GM18868 (cell line): ENCODE measurements around the gene OR2D3.
"Not testable (repeated sequence)": the region's sequence is repeated elsewhere in the genome, so short reads cannot be mapped to it uniquely, and the experiment has no call there.

ENCODE experiments used
- ATAC-seq: cut with Tn5 transposase; IDR thresholded peaks from one replicate; pipeline ENCODE4 v1.9.1; 2021; ENCODE audit warnings: mild to moderate bottlenecking, moderate library complexity; ENCODE audit not compliant: unreplicated experiment

The OR2D3 gene

DNA sequence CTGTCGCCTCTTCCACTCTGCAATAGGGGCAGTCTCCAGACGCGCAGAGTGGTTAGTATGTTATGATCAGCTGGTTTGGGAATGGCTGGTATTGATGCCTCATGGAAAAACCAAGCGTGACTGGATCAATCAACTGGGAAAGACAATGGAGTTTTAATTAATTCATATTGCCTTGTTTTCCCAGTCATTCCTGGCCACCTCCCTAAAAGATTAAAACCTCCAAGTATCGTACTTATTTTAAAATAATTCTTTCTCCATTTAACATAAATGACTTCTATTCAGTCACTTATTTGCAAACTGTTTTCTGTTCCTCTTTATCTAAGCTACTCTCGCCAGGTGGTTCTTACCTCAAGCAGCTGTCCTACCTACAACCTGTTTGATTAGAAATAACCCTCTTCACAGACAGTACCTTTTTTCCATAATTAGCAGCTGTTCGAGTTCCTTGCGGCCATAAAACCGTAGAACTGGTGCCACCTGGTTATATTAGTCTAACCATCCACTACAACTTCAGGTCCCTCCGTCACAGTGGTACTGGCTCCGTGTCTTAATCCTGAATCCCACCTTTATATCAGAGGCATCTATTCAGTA is 6.3 kb downstream of the OR2D3 start:
- peak; percentile 51 for ATAC-seq

DNA sequence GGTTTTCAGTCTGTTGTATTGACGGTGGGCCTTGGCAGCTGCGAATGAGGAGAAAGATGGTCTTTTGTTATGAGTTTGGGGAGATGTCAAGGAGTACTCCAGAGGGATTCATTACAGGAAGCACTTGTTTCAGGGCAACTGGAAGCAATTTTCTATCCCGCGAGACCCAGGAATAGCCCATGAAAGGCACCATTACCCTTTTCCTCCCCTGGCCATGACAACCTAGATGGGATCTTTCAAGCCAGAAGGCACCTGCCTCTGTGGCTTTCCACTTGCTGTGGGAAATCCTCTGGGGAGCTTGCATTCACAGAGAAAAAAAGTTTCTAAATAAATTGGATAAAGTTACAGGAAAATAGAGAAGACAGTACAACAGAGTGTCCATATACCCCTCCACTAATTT is 8.1 kb downstream of the OR2D3 start:
- no peak for ATAC-seq

DNA sequence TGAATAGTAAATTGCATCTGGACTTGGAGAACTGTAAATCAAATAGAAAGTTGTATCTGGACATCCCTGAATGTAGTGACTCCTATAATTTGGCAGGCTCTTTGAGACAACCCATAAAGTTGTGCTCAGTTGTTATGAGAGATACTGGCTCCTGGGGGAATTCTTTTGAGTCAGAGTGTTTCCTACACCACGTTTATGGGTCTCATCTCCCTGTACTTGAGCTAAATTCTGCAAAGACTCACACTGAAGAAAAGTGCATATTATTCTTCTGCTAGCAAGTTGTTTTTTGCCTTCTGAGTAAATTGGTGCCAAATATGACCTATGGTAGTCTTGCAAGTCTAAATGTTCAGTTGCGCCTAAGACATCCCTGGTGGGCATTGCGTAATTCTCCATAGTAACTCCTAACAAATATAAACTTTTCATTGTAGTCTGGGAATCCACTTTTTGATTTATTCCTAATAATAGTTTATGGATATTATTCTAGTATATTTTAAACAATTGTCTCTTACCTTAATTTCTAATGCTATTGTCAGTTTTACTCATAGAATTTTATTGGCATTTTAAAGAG is 10.4 kb downstream of the OR2D3 start:
- ATAC-seq = no peak

DNA sequence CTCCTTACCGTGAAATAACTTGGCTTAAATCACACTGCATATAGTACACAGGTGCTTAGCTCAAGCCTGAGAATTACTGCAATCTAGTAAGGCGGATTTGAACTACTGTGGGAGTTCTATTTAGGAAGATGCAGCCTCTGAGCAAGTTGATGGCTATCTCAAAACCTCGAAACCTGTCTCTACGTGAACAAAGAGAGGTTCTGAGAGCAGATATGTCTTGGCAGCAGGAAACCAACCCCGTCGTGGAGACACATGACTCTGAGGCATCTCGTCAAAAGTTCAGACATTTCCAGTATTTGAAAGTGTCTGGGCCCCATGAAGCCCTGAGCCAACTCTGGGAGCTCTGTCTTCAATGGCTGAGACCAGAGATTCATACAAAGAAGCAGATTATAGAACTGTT is 11.3 kb downstream of the OR2D3 start:
- no peak for ATAC-seq

DNA sequence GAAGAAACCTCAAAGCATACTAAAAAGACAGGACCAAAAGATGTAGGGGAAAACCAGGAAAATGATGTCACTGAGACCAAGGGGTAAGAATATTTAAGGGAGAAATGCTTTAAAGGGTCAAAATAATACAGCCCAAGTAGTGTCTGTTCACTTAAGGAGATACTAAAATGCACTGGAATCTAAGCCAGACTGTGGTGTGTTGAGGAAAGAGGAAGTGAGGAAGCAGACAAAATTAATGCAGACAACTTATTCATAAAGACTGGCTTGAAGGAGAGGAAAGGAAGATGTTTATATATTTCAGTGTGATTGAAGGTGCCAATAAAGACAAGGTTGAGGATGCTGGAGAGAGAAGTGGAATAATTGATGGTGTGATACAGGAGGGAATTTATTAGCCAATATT is 21.2 kb downstream of the OR2D3 start:
- ATAC-seq = peak; percentile 45

DNA sequence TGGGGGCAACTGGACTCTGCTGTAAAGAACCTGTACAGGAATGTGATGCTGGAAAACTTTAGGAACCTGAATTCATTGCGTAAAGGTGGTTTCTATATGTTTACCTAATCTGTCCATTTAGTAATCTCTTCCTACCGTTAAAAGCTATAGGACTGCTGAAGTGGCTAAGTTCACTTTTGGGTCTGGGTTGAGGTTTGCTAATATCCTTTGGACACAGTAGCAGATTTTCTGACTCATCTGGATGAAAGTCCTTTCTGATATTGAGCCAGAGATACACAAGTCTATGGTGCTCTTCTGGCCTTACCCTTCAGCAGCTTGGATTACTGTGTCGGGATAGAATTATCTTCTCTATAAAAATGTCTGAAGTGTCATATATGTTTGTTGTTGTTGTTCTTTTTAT is 22.3 kb downstream of the OR2D3 start:
- ATAC-seq = no peak

DNA sequence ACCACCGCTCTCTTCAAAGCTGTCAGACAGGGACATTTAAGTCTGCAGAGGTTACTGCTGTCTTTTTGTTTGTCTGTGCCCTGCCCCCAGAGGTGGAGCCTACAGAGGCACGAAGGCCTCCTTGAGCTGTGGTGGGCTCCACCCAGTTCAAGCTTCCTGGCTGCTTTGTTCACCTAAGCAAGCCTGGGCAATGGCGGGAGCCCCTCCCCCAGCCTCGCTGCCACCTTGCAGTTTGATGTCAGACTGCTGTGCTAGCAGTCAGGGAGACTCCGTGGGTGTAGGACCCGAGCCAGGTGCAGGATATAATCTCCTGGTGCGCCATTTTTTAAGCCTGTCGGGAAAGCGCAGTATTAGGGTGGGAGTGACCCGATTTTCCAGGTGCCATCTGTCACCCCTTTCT is 33.4 kb downstream of the OR2D3 start:
- ATAC-seq = not testable (repeated sequence)

DNA sequence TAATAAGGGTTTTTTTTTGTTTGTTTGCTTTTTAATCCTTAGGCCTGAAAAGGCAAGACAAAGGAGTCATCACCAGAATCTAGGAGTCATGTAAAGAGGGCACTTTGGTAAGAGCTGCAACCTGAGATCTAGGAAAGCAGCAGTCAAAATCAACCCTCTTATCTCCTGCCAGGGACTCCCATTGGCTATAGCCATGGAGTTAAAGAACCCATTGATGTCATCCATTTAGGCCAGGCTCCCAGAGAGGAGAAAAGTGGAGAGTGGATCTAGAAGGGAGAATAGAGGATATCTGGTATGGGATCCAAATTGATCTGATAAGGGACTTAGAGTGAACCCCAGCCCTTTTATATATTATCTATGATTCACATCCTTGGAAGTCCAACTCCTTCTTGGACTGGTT is 41.3 kb downstream of the OR2D3 start:
- peak; percentile 13 for ATAC-seq

DNA sequence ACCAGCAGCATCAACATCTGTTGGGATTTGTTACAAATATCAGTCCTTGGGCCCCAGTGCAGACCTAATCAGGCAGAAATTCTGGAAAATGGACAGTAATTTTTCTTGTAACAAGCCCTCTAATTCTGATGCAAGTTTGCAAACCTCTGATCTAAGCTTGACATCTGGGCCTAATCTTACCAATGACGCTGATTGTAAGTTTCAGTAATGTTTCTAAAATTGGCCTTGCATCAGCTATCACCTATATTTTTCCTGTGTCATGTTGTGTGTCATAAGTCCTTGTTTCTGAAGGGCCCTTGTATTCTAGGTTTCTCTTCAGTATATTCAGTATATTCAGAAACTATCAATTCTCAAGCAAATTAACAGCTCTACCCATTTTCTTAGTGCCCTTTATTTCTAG is 41.9 kb downstream of the OR2D3 start:
- ATAC-seq = peak; percentile 90

DNA sequence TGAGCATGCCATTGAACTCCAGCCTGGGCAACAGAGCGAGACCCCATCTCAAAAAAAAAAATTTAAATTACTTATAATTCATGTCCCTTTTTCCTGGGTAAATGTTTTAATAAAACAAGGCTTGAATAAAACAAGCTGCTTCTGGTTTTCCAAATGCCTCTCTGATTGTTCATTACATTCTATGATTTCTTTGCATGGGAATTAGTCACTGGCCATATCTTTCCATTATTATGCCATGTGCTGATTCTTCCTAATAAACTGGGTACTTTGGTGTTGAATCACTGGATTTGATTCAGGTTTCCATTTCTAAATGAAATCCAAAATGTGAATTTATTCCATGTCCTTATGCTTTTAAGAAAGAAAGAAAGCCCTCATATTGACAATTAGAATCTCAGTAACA is 48.0 kb downstream of the OR2D3 start:
- no peak for ATAC-seq

DNA sequence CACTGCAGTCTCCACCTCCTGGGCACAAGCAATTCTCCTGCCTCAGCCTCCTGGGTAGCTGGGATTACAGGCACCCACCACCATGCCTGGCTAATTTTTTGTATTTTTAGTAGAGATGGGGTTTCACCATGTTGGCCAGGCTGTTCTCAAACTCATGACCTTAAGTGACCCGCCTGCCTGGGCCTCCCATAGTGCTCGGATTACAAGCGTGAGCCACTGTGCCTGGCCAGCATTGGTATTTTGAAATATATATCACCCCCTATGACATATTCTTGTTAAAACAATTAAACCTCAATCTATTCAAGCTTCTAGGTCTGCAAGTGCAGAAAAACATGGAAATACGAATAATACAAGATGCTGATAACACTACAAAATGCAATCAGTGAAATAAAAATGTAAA is 49.1 kb downstream of the OR2D3 start:
- not testable (repeated sequence) for ATAC-seq
